HCEC 1CT (cell line): ENCODE results near the gene FHOD3.

Source experiments
- DNase-seq: peaks from one replicate; pipeline ENCODE4 v3.0.0-alpha.2; 2017

Gene FHOD3

GRCh38 chr18:36323421-36323820, 25.9 kb downstream of the FHOD3 start:
- no peak for DNase-seq

GRCh38 chr18:36325846-36326245, 28.3 kb downstream of the FHOD3 start:
- no peak for DNase-seq

- DNase-seq: no peak
Measured at GRCh38 chr18:36326771-36327170, 29.3 kb downstream of the FHOD3 start.

GRCh38 chr18:36327352-36328316, 30.1 kb downstream of the FHOD3 start:
- no peak for DNase-seq

- no peak for DNase-seq
Measured at GRCh38 chr18:36328385-36328858, 30.9 kb downstream of the FHOD3 start.

GRCh38 chr18:36328916-36329315, 31.4 kb downstream of the FHOD3 start:
- DNase-seq: no peak

GRCh38 chr18:36329684-36330434, 32.3 kb downstream of the FHOD3 start:
- no peak for DNase-seq

GRCh38 chr18:36330435-36331052, 33.0 kb downstream of the FHOD3 start:
- DNase-seq: peak; percentile 25

- no peak for DNase-seq
Measured at GRCh38 chr18:36331521-36331971, 34.0 kb downstream of the FHOD3 start.

GRCh38 chr18:36333414-36333813, 35.9 kb downstream of the FHOD3 start:
- peak; percentile 25 for DNase-seq

- no peak for DNase-seq
Measured at GRCh38 chr18:36334798-36335197, 37.3 kb downstream of the FHOD3 start.

GRCh38 chr18:36335476-36336279, 38.2 kb downstream of the FHOD3 start:
- DNase-seq: peak; percentile 11

GRCh38 chr18:36337679-36338402, 40.3 kb downstream of the FHOD3 start:
- no peak for DNase-seq

- DNase-seq: no peak
Measured at GRCh38 chr18:36338403-36338933, 41.0 kb downstream of the FHOD3 start.

GRCh38 chr18:36340246-36340645, 42.7 kb downstream of the FHOD3 start:
- DNase-seq: no peak

GRCh38 chr18:36341944-36342343, 44.4 kb downstream of the FHOD3 start:
- no peak for DNase-seq

- DNase-seq: no peak
Measured at GRCh38 chr18:36348331-36348730, 50.8 kb downstream of the FHOD3 start.

- DNase-seq: no peak
Measured at GRCh38 chr18:36348971-36349417, 51.5 kb downstream of the FHOD3 start.

- DNase-seq: peak; percentile 15
Measured at GRCh38 chr18:36349552-36349951, 52.0 kb downstream of the FHOD3 start.

GRCh38 chr18:36350251-36350651, 52.7 kb downstream of the FHOD3 start:
- no peak for DNase-seq

- no peak for DNase-seq
Measured at GRCh38 chr18:36350839-36351469, 53.4 kb downstream of the FHOD3 start.
